GM12892 (cell line): Measurements from ENCODE around the gene PVALEF.

ENCODE experiments used
- POLR2AphosphoS5 ChIP-seq: IDR thresholded peaks from 2 replicates; pipeline ENCODE4 v1.6.1; 2011; ENCODE audit warnings: low read depth, low read length, control low read depth
- TAF1 ChIP-seq: IDR thresholded peaks from 2 replicates; pipeline ENCODE4 v1.6.1; 2011; ENCODE audit warnings: low read depth, mild to moderate bottlenecking, control low read depth, low read length, borderline replicate concordance

GRCh38 chr17:81127133-81127455 is 38.2 kb upstream of the PVALEF start:
- TF ChIP-seq TAF1 (no peak), POLR2AphosphoS5 (no peak)
